HepG2 (cell line): ENCODE data around the gene FKBP1B. TPM values are rescaled to one million over a fixed set of nuclear protein-coding genes. Genes with fewer than 3 reads are reported as not detected.

Experiments
- EHMT2 ChIP-seq: fragments of 200-600 bp; sonication (generic); IDR thresholded peaks from 2 replicates; pipeline ENCODE4 v1.7.0; 2017; ENCODE audit warnings: antibody characterized with exemption, low read depth, low read length, borderline replicate concordance
- GPN1 ChIP-seq: sonication (generic); formaldehyde crosslinking; IDR thresholded peaks from 2 replicates; pipeline ENCODE4 v1.5.1; 2020; ENCODE audit warnings: missing genetic modification reagents, borderline replicate concordance
- HCFC1 ChIP-seq: fragments of 150-350 bp; IDR thresholded peaks from 2 replicates; pipeline ENCODE4 v1.6.1; 2014; ENCODE audit warnings: low read depth, low read length
- KLF15 ChIP-seq: sonication (generic); formaldehyde crosslinking; IDR thresholded peaks from 2 replicates; pipeline ENCODE4 v1.8.1; 2023; ENCODE audit warnings: borderline replicate concordance, mild to moderate bottlenecking, inconsistent platforms, missing genetic modification reagents, mixed read lengths
- NR2F2 ChIP-seq: IDR thresholded peaks from 2 replicates; pipeline ENCODE4 v1.6.1; 2012; ENCODE audit warnings: low read depth, inconsistent platforms, borderline replicate concordance
- SRSF9 ChIP-seq: fragments of 200-400 bp; formaldehyde crosslinking; IDR thresholded peaks from 2 replicates; pipeline ENCODE4 v1.6.1; 2018; ENCODE audit warnings: borderline replicate concordance, mild to moderate bottlenecking, low read depth, low read length; ENCODE audit not compliant: insufficient read depth, poor library complexity, severe bottlenecking
- WIZ ChIP-seq: sonication (generic); formaldehyde crosslinking; IDR thresholded peaks from 2 replicates; pipeline ENCODE4 v1.5.1; 2020; ENCODE audit warnings: mild to moderate bottlenecking, missing genetic modification reagents
- ZBED4 ChIP-seq: sonication (generic); formaldehyde crosslinking; IDR thresholded peaks from 2 replicates; pipeline ENCODE4 v1.4.0; 2020; ENCODE audit warnings: missing genetic modification reagents, borderline replicate concordance
- ZBTB33 ChIP-seq: sonication (generic); formaldehyde crosslinking; IDR thresholded peaks from 2 replicates; pipeline ENCODE4 v1.4.0; 2020; ENCODE audit warnings: missing genetic modification reagents
- ZFX ChIP-seq: sonication (generic); formaldehyde crosslinking; IDR thresholded peaks from 2 replicates; pipeline ENCODE4 v1.4.0; 2020; ENCODE audit warnings: mild to moderate bottlenecking, low read depth, missing genetic modification reagents, moderate library complexity
- ZNF160 ChIP-seq: sonication (generic); formaldehyde crosslinking; IDR thresholded peaks from 2 replicates; pipeline ENCODE4 v1.8.0; 2022; ENCODE audit warnings: mild to moderate bottlenecking, inconsistent platforms, missing genetic modification reagents
- ZNF20 ChIP-seq: sonication (generic); formaldehyde crosslinking; IDR thresholded peaks from 2 replicates; pipeline ENCODE4 v1.4.0; 2020; ENCODE audit warnings: mild to moderate bottlenecking, moderate library complexity, missing genetic modification reagents
- ZNF234 ChIP-seq: sonication (generic); formaldehyde crosslinking; conservative IDR thresholded peaks from 2 replicates; pipeline ENCODE4 v1.5.1; 2020; ENCODE audit warnings: mild to moderate bottlenecking, missing genetic modification reagents
- ZNF451 ChIP-seq: sonication (generic); formaldehyde crosslinking; IDR thresholded peaks from 2 replicates; pipeline ENCODE4 v1.5.0; 2020; ENCODE audit warnings: mild to moderate bottlenecking, missing genetic modification reagents
- ZNF619 ChIP-seq: sonication (generic); formaldehyde crosslinking; IDR thresholded peaks from 2 replicates; pipeline ENCODE4 v1.4.0; 2020; ENCODE audit warnings: mild to moderate bottlenecking, missing genetic modification reagents
- ZSCAN20 ChIP-seq: sonication (generic); formaldehyde crosslinking; IDR thresholded peaks from 2 replicates; pipeline ENCODE4 v1.4.0; 2020; ENCODE audit warnings: missing genetic modification reagents, mild to moderate bottlenecking, borderline replicate concordance
- ZZZ3 ChIP-seq: sonication (generic); formaldehyde crosslinking; IDR thresholded peaks from 2 replicates; pipeline ENCODE4 v1.4.0; 2020; ENCODE audit warnings: missing genetic modification reagents, mild to moderate bottlenecking, borderline replicate concordance
- polyA plus RNA-seq, 8 experiments: library from polyadenylated mRNA; depleted of rRNA in 3 of 8; stranded (reverse) in 7 of 8; unstranded in 1 of 8; fragments of >200 nt; fragmentation: Illumina TruSeq in 4 of 8; extraction: Trizol in 4 of 8; gene quantifications; 2 replicates each; pipeline versions ENCODE4 v1.2.1 to v1.2.3, GENCODE V29; 2011 to 2016; ENCODE audit warnings: low read depth in 4 of 8, missing spikeins in 1 of 8, mixed read lengths in 1 of 8; ENCODE audit not compliant: insufficient read depth in 1 of 8
- total RNA-seq, 5 experiments: library from RNA; depleted of rRNA; stranded (reverse); fragments of >200 nt; fragmentation: Illumina TruSeq; extraction: Trizol; gene quantifications; 2 replicates each; pipeline ENCODE4 v1.2.3, GENCODE V29; 2016; ENCODE audit warnings: low read depth in 1 of 5
- TF ChIP-seq, protein P1 (sequence below): sonication (generic); formaldehyde crosslinking; IDR thresholded peaks from 2 replicates; pipeline ENCODE4 v1.5.1; 2020; ENCODE audit warnings: mild to moderate bottlenecking, missing genetic modification reagents, borderline replicate concordance

Gene FKBP1B
- total and polyA plus RNA-seq, 2 of the 13 experiments (the other 11 are each of a cell fraction or from before 2014, with no cell fraction given) = 35.2 to 96.3 TPM

- TF ChIP-seq WIZ (no peak), KLF15 (peak; percentile 44; the same call in 1 of the 2 replicates), ZNF234 (CRISPR knock-in tag) (no peak), ZNF160 (peak; percentile 91), ZZZ3 (CRISPR knock-in tag) (peak; percentile 90; the same call in 1 of the 2 replicates), ZNF451 (peak; percentile 96), ZBTB33 (CRISPR knock-in tag) (peak; percentile 92), ZNF619 (peak; percentile 99), SRSF9 (no peak), ZFX (peak; percentile 80; the same call in 1 of the 2 replicates), GPN1 (CRISPR knock-in tag) (no peak), ZNF20 (CRISPR knock-in tag) (0 out of 2 replicates have a peak, but pooled peaks have one; percentile 41), HCFC1 (peak; percentile 87), ZBED4 (CRISPR knock-in tag) (peak; percentile 55; the same call in 1 of the 2 replicates), EHMT2 (no peak), NR2F2 (peak; percentile 73; the same call in 1 of the 2 replicates), ZSCAN20 (CRISPR knock-in tag) (0 out of 2 replicates have a peak, but pooled peaks have one; percentile 66)
- TF ChIP-seq, protein P1, sequence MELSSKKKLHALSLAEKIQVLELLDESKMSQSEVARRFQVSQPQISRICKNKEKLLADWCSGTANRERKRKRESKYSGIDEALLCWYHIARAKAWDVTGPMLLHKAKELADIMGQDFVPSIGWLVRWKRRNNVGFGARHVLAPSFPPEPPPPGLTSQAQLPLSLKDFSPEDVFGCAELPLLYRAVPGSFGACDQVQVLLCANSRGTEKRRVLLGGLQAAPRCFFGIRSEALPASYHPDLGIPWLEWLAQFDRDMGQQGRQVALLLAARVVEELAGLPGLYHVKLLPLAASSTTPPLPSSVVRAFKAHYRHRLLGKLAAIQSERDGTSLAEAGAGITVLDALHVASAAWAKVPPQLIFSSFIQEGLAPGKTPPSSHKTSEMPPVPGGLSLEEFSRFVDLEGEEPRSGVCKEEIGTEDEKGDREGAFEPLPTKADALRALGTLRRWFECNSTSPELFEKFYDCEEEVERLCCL (CRISPR knock-in tag) = peak; percentile 95; the same call in 1 of the 2 replicates
Measured at GRCh38 chr2:24075915-24076848, 26.6 kb downstream of the FKBP1B start, which contains the start of gene SF3B6 (continued).
